HCT116 (cell line): ENCODE results near the gene MAP2K2.

Source experiments
- SIN3A ChIP-seq: IDR thresholded peaks from 2 replicates; pipeline ENCODE4 v1.6.1; 2012; ENCODE audit warnings: low read depth
- YY1 ChIP-seq: IDR thresholded peaks from 2 replicates; pipeline ENCODE4 v1.6.1; 2011; ENCODE audit warnings: low read length, low read depth, moderate library complexity, mild to moderate bottlenecking; ENCODE audit not compliant: insufficient replicate concordance; ENCODE audit errors: extremely low read depth

GRCh38 chr19:4082172-4082571 is 41.8 kb downstream of the MAP2K2 start:
- TF ChIP-seq SIN3A (no peak), YY1 (no peak)
